KMS-11 (cell line): ENCODE data around the gene CD68.
"Not testable (repeated sequence)": the region's sequence is repeated elsewhere in the genome, so short reads cannot be mapped to it uniquely, and the experiment has no call there.

Experiments
- H2AFZ ChIP-seq: fragments of 200-600 bp; sonication (generic); 2 replicates; pipeline ENCODE4 v1.6.1; 2016; ENCODE audit warnings: antibody characterized with exemption, mixed run types, low read depth
- H3K27ac ChIP-seq: fragments of 200-600 bp; sonication (generic); 2 replicates; pipeline ENCODE4 v1.6.1; 2016; ENCODE audit warnings: mild to moderate bottlenecking, mixed run types
- H3K27me3 ChIP-seq: fragments of 200-600 bp; sonication (generic); 2 replicates; pipeline ENCODE4 v1.6.1; 2017; ENCODE audit warnings: mild to moderate bottlenecking, low read depth, mixed run types, moderate library complexity; ENCODE audit not compliant: insufficient read depth
- H3K36me3 ChIP-seq: fragments of 200-600 bp; sonication (generic); 2 replicates; pipeline ENCODE4 v1.6.1; 2017; ENCODE audit warnings: mild to moderate bottlenecking, mixed run types; ENCODE audit not compliant: insufficient read depth
- H3K4me1 ChIP-seq: fragments of 200-600 bp; sonication (generic); 2 replicates; pipeline ENCODE4 v1.6.1; 2016; ENCODE audit warnings: mild to moderate bottlenecking, low read depth, mixed run types; ENCODE audit not compliant: poor library complexity, severe bottlenecking
- H3K4me2 ChIP-seq: fragments of 200-600 bp; sonication (generic); 2 replicates; pipeline ENCODE4 v1.7.0; 2016; ENCODE audit warnings: mild to moderate bottlenecking, mixed run types
- H3K4me3 ChIP-seq: fragments of 200-600 bp; sonication (generic); IDR thresholded peaks from 2 replicates; pipeline ENCODE4 v1.6.1; 2017; ENCODE audit warnings: low read depth, low read length, mixed read lengths; ENCODE audit not compliant: insufficient read depth
- H3K79me2 ChIP-seq: fragments of 200-600 bp; sonication (generic); 2 replicates; pipeline ENCODE4 v1.6.1; 2016; ENCODE audit warnings: low read depth, mixed run types; ENCODE audit not compliant: insufficient read depth
- H3K9ac ChIP-seq: fragments of 200-600 bp; sonication (generic); 2 replicates; pipeline ENCODE4 v1.6.1; 2016; ENCODE audit warnings: mild to moderate bottlenecking, mixed run types
- H4K20me1 ChIP-seq: fragments of 200-600 bp; sonication (generic); 2 replicates; pipeline ENCODE4 v1.6.1; 2016; ENCODE audit warnings: mild to moderate bottlenecking, mixed run types; ENCODE audit not compliant: insufficient read depth
- CTCF ChIP-seq: fragments of 200-600 bp; sonication (generic); conservative IDR thresholded peaks from 2 replicates; pipeline ENCODE4 v1.6.1; 2017; ENCODE audit warnings: low read depth, mild to moderate bottlenecking, antibody characterized with exemption, low read length, moderate library complexity, mixed read lengths

CD68 gene

GRCh38 chr17:7590743-7591142 lies 11.3 kb downstream of the CD68 start:
- Histone ChIP-seq H4K20me1 (no peaks in the 10 kb centered on the region), H2AFZ (no peak overlapping the region), H3K36me3 (no peaks in the 10 kb centered on the region), H3K79me2 (no peaks in the 10 kb centered on the region), H3K27me3 (no peaks in the 10 kb centered on the region), H3K4me3 (no peak overlapping the region), H3K9ac (no peak overlapping the region), H3K4me2 (no peak overlapping the region), H3K4me1 (no peaks in the 10 kb centered on the region), H3K27ac (no peak overlapping the region)
- TF ChIP-seq CTCF: no peak

GRCh38 chr17:7591596-7591995 lies 12.2 kb downstream of the CD68 start:
- Histone ChIP-seq H3K4me1 (no peaks in the 10 kb centered on the region), H3K27ac (no peak overlapping the region), H2AFZ (no peak overlapping the region), H3K36me3 (no peaks in the 10 kb centered on the region), H3K9ac (no peak overlapping the region), H3K27me3 (no peaks in the 10 kb centered on the region), H3K79me2 (no peaks in the 10 kb centered on the region), H3K4me3 (no peak overlapping the region), H3K4me2 (no peak overlapping the region), H4K20me1 (no peaks in the 10 kb centered on the region)
- TF ChIP-seq CTCF: no peak

- H3K4me2 ChIP-seq: no peak overlapping the region
- H3K27ac ChIP-seq: no peak overlapping the region
- H3K4me1 ChIP-seq: no peaks in the 10 kb centered on the region
- no peaks in the 10 kb centered on the region for H3K27me3 ChIP-seq
- no peak overlapping the region for H3K9ac ChIP-seq
- no peaks in the 10 kb centered on the region for H3K36me3 ChIP-seq
- no peaks in the 10 kb centered on the region for H3K79me2 ChIP-seq
- no peaks in the 10 kb centered on the region for H4K20me1 ChIP-seq
- no peak overlapping the region for H3K4me3 ChIP-seq
- H2AFZ ChIP-seq: no peak overlapping the region
- no peak for TF ChIP-seq CTCF
These were observed 13.1 kb downstream of the CD68 start for GRCh38 chr17:7592422-7593021.

GRCh38 chr17:7593296-7593695 lies 13.9 kb downstream of the CD68 start:
- Histone ChIP-seq H3K79me2 (no peaks in the 10 kb centered on the region), H3K36me3 (no peaks in the 10 kb centered on the region), H3K27ac (no peak overlapping the region), H3K27me3 (no peaks in the 10 kb centered on the region), H4K20me1 (no peaks in the 10 kb centered on the region), H3K4me2 (no peak overlapping the region), H2AFZ (no peak overlapping the region), H3K4me1 (no peaks in the 10 kb centered on the region), H3K9ac (no peak overlapping the region), H3K4me3 (no peak overlapping the region)
- TF ChIP-seq CTCF: no peak

GRCh38 chr17:7597561-7597960 lies 18.1 kb downstream of the CD68 start:
- not testable (repeated sequence) for H2AFZ ChIP-seq, H4K20me1 ChIP-seq, H3K79me2 ChIP-seq, H3K4me3 ChIP-seq, H3K27ac ChIP-seq, H3K4me1 ChIP-seq, H3K9ac ChIP-seq, H3K36me3 ChIP-seq, H3K27me3 ChIP-seq, H3K4me2 ChIP-seq
